Skeletal muscle satellite cell (primary cell): ENCODE results near the gene CCDC110. TPM values are rescaled to one million over a fixed set of nuclear protein-coding genes. Genes with fewer than 3 reads are reported as not detected.
"Not testable (repeated sequence)": the region's sequence is repeated elsewhere in the genome, so short reads cannot be mapped to it uniquely, and the experiment has no call there.

Source experiments
- H3K27me3 ChIP-seq: 2 replicates; pipeline ENCODE4 v1.7.0; 2013; ENCODE audit warnings: low read length; ENCODE audit not compliant: control insufficient read depth, insufficient read depth
- H3K36me3 ChIP-seq: 2 replicates; pipeline ENCODE4 v1.7.0; 2013; ENCODE audit warnings: mild to moderate bottlenecking, control low read depth, low read length; ENCODE audit not compliant: insufficient read depth
- H3K4me1 ChIP-seq: 2 replicates; pipeline ENCODE4 v1.7.0; 2013; ENCODE audit warnings: low read length; ENCODE audit not compliant: control insufficient read depth, insufficient read depth
- H3K4me2 ChIP-seq: 2 replicates; pipeline ENCODE4 v1.7.0; 2013; ENCODE audit warnings: mild to moderate bottlenecking, low read length
- H3K4me3 ChIP-seq: 2 replicates; pipeline ENCODE4 v1.7.0; 2013; ENCODE audit warnings: low read length
- H3K9ac ChIP-seq: 2 replicates; pipeline ENCODE4 v1.7.0; 2013; ENCODE audit warnings: mild to moderate bottlenecking, low read depth, low read length, moderate library complexity
- H3K9me3 ChIP-seq: replicated peaks from 2 replicates; pipeline ENCODE4 v1.7.0; 2013; ENCODE audit warnings: mild to moderate bottlenecking, control low read depth, low read length
- total RNA-seq: library from RNA; depleted of rRNA; stranded (reverse); fragments of >200 nt; gene quantifications from 2 replicates; pipeline ENCODE4 v1.2.3, GENCODE V29; 2012; rRNA removed

Gene CCDC110
- total RNA-seq, result 1.7 and 3.0 TPM in 2 replicates

GRCh38 chr4:185471235-185472102 lies at the start of gene CCDC110:
Gene CCDC110, minus strand, starts transcription at chr4:185471733. Its CDS starts 50 bp downstream, at chr4:185471683.
- Histone ChIP-seq H3K27me3 (peaks cover 9% of the 10 kb centered on the region), H3K4me1 (peaks cover 10% of the 10 kb centered on the region), H3K9ac (peak within 1 kb of the TSS; percentile 92), H3K4me3 (peak within 1 kb of the TSS; percentile 95), H3K9me3 (no peaks in the 10 kb centered on the region), H3K36me3 (no peaks in the 10 kb centered on the region), H3K4me2 (peak within 1 kb of the TSS; percentile 99)

GRCh38 chr4:185520119-185520518 lies 48.6 kb upstream of the CCDC110 start:
- Histone ChIP-seq H3K4me3 (no peak overlapping the region), H3K36me3 (peaks cover 13% of the 10 kb centered on the region), H3K4me2 (no peak overlapping the region), H3K4me1 (peaks cover 18% of the 10 kb centered on the region), H3K9me3 (no peaks in the 10 kb centered on the region), H3K9ac (no peak overlapping the region), H3K27me3 (no peaks in the 10 kb centered on the region)

GRCh38 chr4:185518494-185518893 lies 47.0 kb upstream of the CCDC110 start:
- Histone ChIP-seq H3K36me3 (peaks cover 14% of the 10 kb centered on the region), H3K9ac (no peak overlapping the region), H3K4me1 (peaks cover 14% of the 10 kb centered on the region), H3K4me2 (no peak overlapping the region), H3K9me3 (no peaks in the 10 kb centered on the region), H3K4me3 (no peak overlapping the region), H3K27me3 (no peaks in the 10 kb centered on the region)

- peaks cover 14% of the 10 kb centered on the region for H3K36me3 ChIP-seq
- no peaks in the 10 kb centered on the region for H3K9me3 ChIP-seq
- no peak overlapping the region for H3K4me2 ChIP-seq
- H3K9ac ChIP-seq, result no peak overlapping the region
- H3K4me1 ChIP-seq, result peaks cover 18% of the 10 kb centered on the region
- H3K27me3 ChIP-seq, result no peaks in the 10 kb centered on the region
- no peak overlapping the region for H3K4me3 ChIP-seq
These were observed 46.5 kb upstream of the CCDC110 start for GRCh38 chr4:185518069-185518468.

GRCh38 chr4:185515248-185515647 lies 43.7 kb upstream of the CCDC110 start:
- H3K4me1 ChIP-seq, result peaks cover 29% of the 10 kb centered on the region
- peaks cover 14% of the 10 kb centered on the region for H3K36me3 ChIP-seq
- H3K9ac ChIP-seq, result no peak overlapping the region
- H3K4me3 ChIP-seq, result no peak overlapping the region
- no peak overlapping the region for H3K4me2 ChIP-seq
- H3K9me3 ChIP-seq, result no peaks in the 10 kb centered on the region
- no peaks in the 10 kb centered on the region for H3K27me3 ChIP-seq

GRCh38 chr4:185514182-185514697 lies 42.7 kb upstream of the CCDC110 start:
- H3K9me3 ChIP-seq, result no peaks in the 10 kb centered on the region
- H3K27me3 ChIP-seq, result no peaks in the 10 kb centered on the region
- no peak overlapping the region for H3K4me3 ChIP-seq
- H3K9ac ChIP-seq, result peak overlapping the region; percentile 12
- peaks cover 14% of the 10 kb centered on the region for H3K36me3 ChIP-seq
- peaks cover 24% of the 10 kb centered on the region for H3K4me1 ChIP-seq
- no peak overlapping the region for H3K4me2 ChIP-seq

GRCh38 chr4:185513489-185514181 lies 42.1 kb upstream of the CCDC110 start:
- Histone ChIP-seq H3K4me3 (peak overlapping the region; percentile 46), H3K9ac (peak overlapping the region; percentile 69), H3K9me3 (no peaks in the 10 kb centered on the region), H3K4me1 (peaks cover 24% of the 10 kb centered on the region), H3K27me3 (no peaks in the 10 kb centered on the region), H3K36me3 (peaks cover 11% of the 10 kb centered on the region), H3K4me2 (peak overlapping the region; percentile 74)

GRCh38 chr4:185512516-185512915 lies 41.0 kb upstream of the CCDC110 start:
- no peaks in the 10 kb centered on the region for H3K9me3 ChIP-seq
- H3K36me3 ChIP-seq, result peaks cover 9% of the 10 kb centered on the region
- peaks cover 24% of the 10 kb centered on the region for H3K4me1 ChIP-seq
- peak overlapping the region; percentile 74 for H3K4me2 ChIP-seq
- H3K4me3 ChIP-seq, result peak overlapping the region; percentile 46
- H3K27me3 ChIP-seq, result no peaks in the 10 kb centered on the region
- H3K9ac ChIP-seq, result peak overlapping the region; percentile 69

- H3K9me3 ChIP-seq, H3K4me2 ChIP-seq, H3K9ac ChIP-seq, H3K4me3 ChIP-seq, H3K27me3 ChIP-seq: not testable (repeated sequence)
- peaks cover 24% of the 10 kb centered on the region for H3K4me1 ChIP-seq
- peaks cover 15% of the 10 kb centered on the region for H3K36me3 ChIP-seq
These were observed 39.7 kb upstream of the CCDC110 start for GRCh38 chr4:185511243-185511642.

- Histone ChIP-seq H3K36me3 (peaks cover 17% of the 10 kb centered on the region), H3K9ac (no peak overlapping the region), H3K4me1 (peaks cover 24% of the 10 kb centered on the region), H3K4me2 (no peak overlapping the region), H3K4me3 (no peak overlapping the region), H3K9me3 (no peaks in the 10 kb centered on the region), H3K27me3 (no peaks in the 10 kb centered on the region)
These were observed 39.3 kb upstream of the CCDC110 start for GRCh38 chr4:185510806-185511205.

GRCh38 chr4:185508181-185508580 lies 36.6 kb upstream of the CCDC110 start:
- Histone ChIP-seq H3K9ac (no peak overlapping the region), H3K36me3 (peaks cover 8% of the 10 kb centered on the region), H3K4me3 (no peak overlapping the region), H3K4me1 (peaks cover 25% of the 10 kb centered on the region), H3K9me3 (no peaks in the 10 kb centered on the region), H3K27me3 (no peaks in the 10 kb centered on the region), H3K4me2 (no peak overlapping the region)
